K562 (cell line): Measurements from ENCODE around the gene RUVBL1. TPM values are rescaled to one million over a fixed set of nuclear protein-coding genes. Genes with fewer than 3 reads are reported as not detected.
A peak's percentile ranks its signal among the peaks of the same experiment; 100 is the strongest.

Experiments
- ARID1B ChIP-seq: fragments of 450-650 bp; IDR thresholded peaks from 2 replicates; pipeline ENCODE4 v1.6.1; 2016; ENCODE audit warnings: antibody characterized with exemption, mild to moderate bottlenecking, inconsistent platforms
- FOXM1 ChIP-seq, 2 experiments: fragments of 450-650 bp in 1 of 2; sonication (generic) in 1 of 2; formaldehyde crosslinking in 1 of 2; IDR thresholded peaks; 2 replicates each; pipeline versions ENCODE4 v1.6.1 to v1.9.0; 2017 to 2022; ENCODE audit warnings: low read depth in 2 of 2, mild to moderate bottlenecking in 2 of 2, missing genetic modification reagents in 1 of 2, moderate library complexity in 1 of 2
- GMEB1 ChIP-seq: fragments of 250-450 bp; sonication (Bioruptor Pico); IDR thresholded peaks from 2 replicates; pipeline ENCODE4 v1.4.0; 2020; ENCODE audit warnings: mild to moderate bottlenecking
- IRF2 ChIP-seq: sonication (generic); formaldehyde crosslinking; IDR thresholded peaks from 2 replicates; pipeline ENCODE4 v1.8.1; 2022; ENCODE audit warnings: mild to moderate bottlenecking, missing genetic modification reagents
- KAT8 ChIP-seq: fragments of 450-650 bp; IDR thresholded peaks from 2 replicates; pipeline ENCODE4 v1.6.1; 2016; ENCODE audit warnings: low read depth, mild to moderate bottlenecking
- MBD1 ChIP-seq: fragments of 250-450 bp; sonication (Bioruptor Pico); IDR thresholded peaks from 2 replicates; pipeline ENCODE4 v1.8.0; 2022; ENCODE audit warnings: inconsistent platforms
- MEIS2 ChIP-seq: fragments of 450-650 bp; IDR thresholded peaks from 2 replicates; pipeline ENCODE4 v1.6.1; 2014; ENCODE audit warnings: mild to moderate bottlenecking; ENCODE audit not compliant: partially characterized antibody
- NONO ChIP-seq, 2 experiments: fragments of 200-400 bp in 1 of 2; fragments of 450-650 bp in 1 of 2; formaldehyde crosslinking in 1 of 2; IDR thresholded peaks; 2 replicates each; pipeline ENCODE4 v1.6.1; 2017; ENCODE audit warnings: low read depth in 2 of 2, mild to moderate bottlenecking in 2 of 2, moderate library complexity in 2 of 2, low read length in 1 of 2
- NRF1 ChIP-seq, 2 experiments: fragments of 450-650 bp; IDR thresholded peaks in 1 of 2; conservative IDR thresholded peaks in 1 of 2; 2 replicates each; pipeline ENCODE4 v1.6.1; 2014; ENCODE audit warnings: mild to moderate bottlenecking in 2 of 2
- PCBP2 ChIP-seq: fragments of 200-400 bp; formaldehyde crosslinking; IDR thresholded peaks from 2 replicates; pipeline ENCODE4 v1.6.1; 2018; ENCODE audit warnings: low read length, low read depth, mild to moderate bottlenecking, moderate library complexity; ENCODE audit not compliant: poor library complexity, severe bottlenecking
- PRPF4 ChIP-seq: fragments of 200-400 bp; formaldehyde crosslinking; IDR thresholded peaks from one replicate; pipeline ENCODE4 v1.6.1; 2017; ENCODE audit warnings: low read length, low read depth, mild to moderate bottlenecking; ENCODE audit not compliant: insufficient read depth, poor library complexity, severe bottlenecking
- RBFOX2 ChIP-seq: fragments of 200-400 bp; formaldehyde crosslinking; IDR thresholded peaks from 2 replicates; pipeline ENCODE4 v1.6.1; 2017; ENCODE audit warnings: low read depth, mild to moderate bottlenecking, low read length, moderate library complexity
- RREB1 ChIP-seq: fragments of 250-450 bp; sonication (Bioruptor Pico); IDR thresholded peaks from 2 replicates; pipeline ENCODE4 v1.4.0; 2020
- SNAPC5 ChIP-seq: fragments of 250-450 bp; sonication (Bioruptor Pico); IDR thresholded peaks from 2 replicates; pipeline ENCODE4 v1.8.0; 2021; ENCODE audit warnings: moderate library complexity, mild to moderate bottlenecking, inconsistent platforms
- ZBTB9 ChIP-seq: fragments of 450-650 bp; formaldehyde crosslinking; IDR thresholded peaks from 2 replicates; pipeline ENCODE4 v1.4.0; 2020; ENCODE audit warnings: mild to moderate bottlenecking, moderate library complexity
- ZNF253 ChIP-seq: fragments of 250-450 bp; sonication (Bioruptor Pico); conservative IDR thresholded peaks from 2 replicates; pipeline ENCODE4 v1.6.1; 2021; ENCODE audit warnings: mild to moderate bottlenecking
- polyA plus RNA-seq, 8 experiments: library from polyadenylated mRNA; depleted of rRNA in 4 of 8; stranded (reverse) in 5 of 8; unstranded in 3 of 8; fragments of >200 nt; fragmentation: Nextera tagmentation in 2 of 8; fragmentation: Illumina TruSeq in 1 of 8; extraction: Ambion mirVana in 2 of 8; extraction: Trizol in 1 of 8; gene quantifications; 2 replicates each; pipeline versions ENCODE4 v1.2.1 to v1.2.3, GENCODE V29; 2011 to 2014; ENCODE audit warnings: inconsistent platforms in 1 of 8, missing spikeins in 1 of 8
- total RNA-seq, 7 experiments: library from RNA; depleted of rRNA in 6 of 7; stranded (reverse); fragments of >200 nt in 6 of 7; fragmentation: Illumina TruSeq in 2 of 7; extraction: Trizol in 2 of 7; gene quantifications; 2 replicates each; pipeline versions ENCODE4 v1.2.1 to v1.2.3, GENCODE V29; 2011 to 2021; ENCODE audit warnings: low replicate concordance in 1 of 7

The RUVBL1 gene
- total and polyA plus RNA-seq, 9 of the 15 experiments (the other 6 are each of a cell fraction or from before 2014, with no cell fraction given) = 20.7 to 147 (median 113) TPM

GRCh38 chr3:128072454-128073184, 51.0 kb downstream of the RUVBL1 start (continued):
- TF ChIP-seq MBD1 (CRISPR knock-in tag) (no peak), IRF2 (no peak), ZBTB9 (no peak), PCBP2 (no peak), FOXM1 (IDR thresholded peaks at IDR 0.05; ENCODE audit: low read depth) (no peak), FOXM1 (CRISPR knock-in tag; IDR thresholded peaks at IDR 0.05; ENCODE audit: low read depth) (no peak), ZNF253 (CRISPR knock-in tag) (no peak), RREB1 (CRISPR knock-in tag) (no peak), NRF1 (conservative IDR thresholded peaks at IDR 0.05 in 1 of 2, IDR thresholded peaks at IDR 0.05 in 1 of 2) (no peak), NONO (IDR thresholded peaks at IDR 0.05; ENCODE audit: low read depth in 2 of 2, low read length in 1 of 2) (no peak), SNAPC5 (CRISPR knock-in tag) (no peak), GMEB1 (CRISPR knock-in tag) (no peak), ARID1B (no peak), MEIS2 (no peak), KAT8 (no peak), PRPF4 (no peak), RBFOX2 (peak; percentile 43; the same call in 1 of the 2 replicates)
